Head of caudate nucleus (tissue), 42 donors: Measurements from ENCODE around the gene CERS6.
"Not testable (repeated sequence)": the region's sequence is repeated elsewhere in the genome, so short reads cannot be mapped to it uniquely, and the experiment has no call there.

ENCODE experiments used
- DNase-seq, 42 donors: peaks; one replicate each; pipeline versions ENCODE4 v3.0.0 to v3.0.0-alpha.2; 2020 to 2021; ENCODE audit warnings: mixed read lengths in 7 of 42
- intact Hi-C: fragments of 100-400 bp; cut with DNase I; formaldehyde crosslinking; loops from one replicate; pipeline ENCODE4 v1.15.0; 2022

The CERS6 gene

GRCh38 chr2:168645696-168646338, 189.7 kb downstream of the CERS6 start:
- DNase-seq = no peak
- intact Hi-C loops = no loop called here

GRCh38 chr2:168649105-168649504, 193.0 kb downstream of the CERS6 start:
- intact Hi-C loops = no loop called here
- DNase-seq = peak in 16 of 42 donors; percentile 15 to 64 (median 28)

DNA sequence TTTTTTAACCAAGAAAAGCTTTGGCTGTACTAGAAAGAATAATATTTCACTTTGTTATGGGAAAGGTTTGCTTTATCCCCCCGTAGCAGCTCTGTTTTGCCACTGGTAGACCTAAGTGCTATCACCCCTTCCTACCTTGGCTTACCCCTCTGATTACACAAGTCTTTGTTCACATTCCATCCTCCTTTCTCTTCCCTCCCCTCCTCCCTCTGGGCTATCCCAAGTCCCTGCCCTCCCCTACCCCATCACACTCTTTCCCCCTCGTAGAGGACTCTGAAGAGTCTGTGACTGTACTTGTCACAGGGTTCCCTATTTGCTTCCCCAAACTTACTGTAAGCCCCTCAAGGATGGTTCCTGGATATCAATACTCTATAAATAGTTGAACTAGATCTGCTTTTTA, 193.5 kb downstream of the CERS6 start:
- DNase-seq = no peak
- intact Hi-C loops = no loop called here

GRCh38 chr2:168650139-168650538, 194.1 kb downstream of the CERS6 start:
- intact Hi-C loops = no loop called here
- DNase-seq = no peak

DNA sequence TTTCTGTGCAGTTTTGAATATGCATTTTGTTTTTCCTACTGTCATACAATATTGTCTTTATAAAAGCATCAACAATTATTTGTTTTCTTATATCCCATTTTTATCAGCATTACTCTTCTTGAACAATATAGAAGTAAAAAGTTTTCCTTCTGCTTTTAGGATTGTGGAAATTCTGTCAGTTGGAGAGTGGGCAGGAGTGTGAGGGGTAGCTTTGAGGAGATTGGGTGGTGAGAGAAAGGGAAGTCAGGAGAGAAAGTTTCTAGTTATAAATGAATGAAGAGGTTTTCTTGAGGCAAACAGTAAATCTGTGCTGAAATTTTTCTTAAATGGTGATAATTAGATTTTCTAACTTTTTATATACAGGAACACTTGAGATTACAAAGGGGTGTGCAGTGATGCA, 194.7 kb downstream of the CERS6 start:
- intact Hi-C loops = no loop called here

DNA sequence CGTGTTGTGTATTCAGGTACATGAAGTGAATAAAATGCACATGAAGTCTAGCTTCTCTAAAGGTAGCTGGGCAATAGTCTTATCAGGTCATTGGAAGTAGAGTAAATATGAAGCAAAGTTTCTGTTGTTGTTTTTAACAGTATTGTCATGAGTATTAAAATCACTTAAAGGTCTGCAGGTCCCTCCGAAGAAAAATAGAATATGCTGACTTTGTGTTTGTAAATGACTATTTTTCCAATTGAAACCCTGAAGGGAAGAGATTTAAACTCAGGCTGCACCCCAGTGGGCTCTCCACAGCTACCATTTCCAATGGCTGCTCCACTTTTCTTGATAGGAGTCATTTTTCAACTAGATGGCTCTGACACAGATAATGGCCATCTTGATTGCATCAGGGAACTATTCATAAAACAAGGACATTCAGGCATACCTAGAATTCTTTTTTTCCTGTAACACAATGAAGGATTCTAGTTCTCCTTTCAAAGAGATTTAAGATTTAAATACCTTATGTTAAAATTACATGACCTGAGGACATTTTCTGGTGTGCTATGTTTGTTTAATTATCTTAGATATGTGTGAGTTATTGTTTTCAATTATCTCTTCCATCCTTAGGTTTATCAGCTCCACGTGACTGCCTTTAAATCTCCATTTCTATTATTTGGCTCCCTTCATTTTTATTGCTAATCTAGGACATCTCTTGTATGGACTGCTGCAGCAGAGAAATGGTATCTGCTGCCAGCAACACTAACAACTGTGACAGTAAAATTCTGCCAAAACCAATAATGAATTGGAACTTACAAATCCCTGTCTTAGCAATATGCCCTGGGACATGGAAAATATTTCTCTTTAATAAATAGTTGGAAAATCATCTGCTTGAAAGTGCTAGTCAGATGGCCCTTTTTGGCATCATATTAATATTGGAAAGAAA, 197.2 kb downstream of the CERS6 start:
- DNase-seq = no peak
- intact Hi-C loops = no loop called here

More for the DNA sequence above, 194.7 kb downstream of the CERS6 start:
- no peak for DNase-seq

- intact Hi-C loops = no loop called here
- DNase-seq = no peak
Measured at GRCh38 chr2:168654705-168655104, 198.6 kb downstream of the CERS6 start.

DNA sequence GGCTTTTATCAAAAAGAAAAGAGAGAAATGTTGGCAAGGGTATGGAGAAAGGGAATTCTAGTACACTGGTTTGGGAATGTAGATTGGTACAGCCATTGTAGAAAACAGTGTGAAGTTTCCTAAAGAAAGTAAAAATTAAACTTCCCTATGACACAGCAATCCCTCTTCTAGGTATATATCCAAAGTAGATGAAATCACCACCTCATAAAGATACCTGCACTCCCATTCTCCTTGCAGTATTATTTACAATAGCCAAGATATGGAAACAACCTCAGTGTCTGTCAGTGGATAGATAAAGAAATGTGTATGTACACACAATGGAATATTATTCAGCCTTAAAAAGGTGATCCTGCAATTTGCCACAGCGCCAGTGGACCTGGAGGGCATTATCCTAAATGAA, 199.1 kb downstream of the CERS6 start:
- DNase-seq = no peak
- intact Hi-C loops = no loop called here

GRCh38 chr2:168657378-168657777, 201.3 kb downstream of the CERS6 start:
- intact Hi-C loops, DNase-seq: not testable (repeated sequence)

DNA sequence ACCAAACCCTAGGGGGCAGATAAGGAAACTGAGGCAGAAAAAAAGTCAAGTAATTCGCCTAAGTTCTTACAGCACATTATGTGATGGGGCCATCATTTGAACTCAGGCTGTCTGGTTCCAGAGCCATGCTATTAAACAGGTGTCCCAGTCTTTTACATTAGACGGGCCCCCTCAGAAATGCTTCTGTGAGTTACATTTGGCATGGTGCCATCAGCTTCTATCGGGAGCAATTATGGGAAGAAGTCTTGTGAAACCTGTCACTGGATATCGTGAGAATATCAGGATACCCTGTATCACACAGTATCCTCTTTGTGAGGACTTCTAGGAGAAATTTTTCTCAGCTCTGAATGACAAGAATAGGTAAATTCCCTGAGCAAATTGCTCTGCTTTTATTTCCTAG, 202.6 kb downstream of the CERS6 start:
- intact Hi-C loops = no loop called here

GRCh38 chr2:168660870-168661862, 205.1 kb downstream of the CERS6 start:
- intact Hi-C loops = no loop called here
- no peak for DNase-seq

More for the DNA sequence above, 202.6 kb downstream of the CERS6 start:
- no peak for DNase-seq

DNA sequence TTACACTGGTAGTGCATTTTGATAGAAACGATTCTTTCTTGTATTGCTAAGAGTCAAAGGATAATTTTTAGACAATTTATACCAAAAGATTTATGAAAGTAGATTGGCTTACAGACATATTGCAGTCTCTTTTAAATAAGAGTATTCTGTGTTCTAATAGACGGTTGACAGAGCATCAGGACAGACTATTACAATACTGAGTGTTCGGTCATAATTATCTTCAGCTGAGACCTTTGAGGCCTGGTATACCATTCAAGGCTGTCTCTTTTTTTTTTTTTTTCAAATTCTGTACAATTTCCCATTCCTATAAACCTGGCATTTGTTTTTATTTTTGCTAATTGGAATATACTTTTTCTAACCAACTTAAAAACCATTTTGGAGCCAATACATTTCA, 205.8 kb downstream of the CERS6 start:
- DNase-seq = no peak
- intact Hi-C loops = no loop called here

- no peak for DNase-seq
- intact Hi-C loops = no loop called here
Measured at GRCh38 chr2:168662651-168663208, 206.7 kb downstream of the CERS6 start.

GRCh38 chr2:168663993-168664392, 207.9 kb downstream of the CERS6 start:
- DNase-seq = no peak
- intact Hi-C loops = no loop called here

DNA sequence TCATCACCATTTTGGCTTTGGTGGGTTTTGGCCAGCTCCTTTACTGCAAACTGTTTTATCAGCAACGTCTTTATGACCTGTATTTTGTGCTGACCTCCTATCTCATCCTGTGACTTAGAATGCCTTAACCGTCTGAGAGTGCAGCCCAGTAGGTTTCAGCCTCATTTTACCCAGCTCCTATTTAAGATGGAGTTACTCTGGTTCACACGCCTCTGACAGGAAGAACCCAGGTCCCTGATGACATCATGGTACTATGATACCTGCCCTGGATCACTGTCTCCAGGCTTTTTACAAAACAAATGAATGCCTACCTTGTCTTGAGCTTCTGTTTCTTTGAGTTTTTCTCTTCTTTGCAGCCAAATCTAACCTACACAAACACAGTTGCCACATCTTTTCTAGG, 208.6 kb downstream of the CERS6 start:
- intact Hi-C loops, DNase-seq: not testable (repeated sequence)

DNA sequence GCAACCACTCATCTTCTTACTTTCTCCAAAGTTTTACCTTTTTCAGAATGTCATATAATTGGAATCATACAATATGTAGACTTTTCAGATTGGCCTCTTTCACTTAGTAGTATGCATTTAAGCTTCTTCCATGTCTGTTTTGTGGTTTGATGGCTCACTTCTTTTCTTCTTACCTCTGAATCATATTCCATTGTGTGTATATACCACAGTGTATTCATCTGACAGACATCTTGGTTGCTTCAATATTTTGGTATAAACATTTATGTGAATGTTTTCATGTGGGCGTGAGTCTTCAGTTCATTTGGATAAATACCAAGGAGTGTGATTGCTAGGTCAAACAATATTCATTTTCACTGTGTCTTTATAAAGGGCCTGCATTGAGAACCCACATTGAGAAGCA, 210.3 kb downstream of the CERS6 start:
- intact Hi-C loops = no loop called here

DNA sequence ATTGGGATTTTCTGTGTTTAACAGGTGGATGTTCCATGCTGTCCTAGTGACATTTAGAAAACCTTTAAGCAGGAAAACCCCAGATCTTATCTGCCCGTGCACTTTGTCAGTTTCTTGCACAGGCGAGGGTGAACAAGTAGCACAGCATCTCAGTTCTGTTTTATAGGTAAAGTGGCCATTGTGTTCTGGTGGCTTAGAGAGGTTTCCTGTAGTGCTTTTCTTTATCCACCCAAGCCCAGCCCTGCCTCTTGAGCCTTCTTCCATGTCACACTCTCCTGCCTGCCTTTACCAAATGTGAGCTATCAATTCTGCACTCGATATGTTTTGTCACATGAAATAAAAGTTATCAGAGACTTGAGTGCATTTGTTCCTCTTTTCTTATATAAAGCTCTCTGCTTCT, 211.1 kb downstream of the CERS6 start:
- DNase-seq = no peak
- intact Hi-C loops = no loop called here

More for the DNA sequence above, 210.3 kb downstream of the CERS6 start:
- DNase-seq = no peak

- peak in 2 of 42 donors; percentile 7 to 28 for DNase-seq
- intact Hi-C loops = no loop called here
Measured at GRCh38 chr2:168669151-168669550, 213.1 kb downstream of the CERS6 start.

DNA sequence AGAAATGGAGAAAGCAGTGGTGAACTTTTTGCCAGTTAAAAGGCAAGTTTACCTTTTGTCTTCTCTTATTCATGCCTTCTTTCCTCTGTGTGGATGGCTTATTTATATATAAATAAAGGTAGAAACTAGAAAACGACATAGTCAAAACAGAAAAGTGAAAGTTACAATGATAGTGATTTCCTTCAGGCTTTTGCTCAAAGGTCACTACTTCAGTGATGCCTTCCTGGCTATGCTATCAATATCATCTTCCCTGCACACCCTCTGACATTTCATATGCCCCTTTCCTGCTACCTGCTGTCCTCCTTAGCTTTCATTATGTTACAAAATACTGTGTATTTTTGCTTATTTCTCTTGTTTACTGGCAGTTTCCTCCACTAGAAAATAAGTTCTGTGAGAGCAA, 214.4 kb downstream of the CERS6 start:
- intact Hi-C loops = no loop called here
- DNase-seq = no peak
